Measurements from ENCODE around the gene DHFR. TPM values are rescaled to one million over a fixed set of nuclear protein-coding genes. Genes with fewer than 3 reads are reported as not detected.
A peak's percentile ranks its signal among the peaks of the same experiment; 100 is the strongest.

Gene DHFR
- total RNA-seq, 1 donor from 2014 or later = 10.5 TPM

DNA sequence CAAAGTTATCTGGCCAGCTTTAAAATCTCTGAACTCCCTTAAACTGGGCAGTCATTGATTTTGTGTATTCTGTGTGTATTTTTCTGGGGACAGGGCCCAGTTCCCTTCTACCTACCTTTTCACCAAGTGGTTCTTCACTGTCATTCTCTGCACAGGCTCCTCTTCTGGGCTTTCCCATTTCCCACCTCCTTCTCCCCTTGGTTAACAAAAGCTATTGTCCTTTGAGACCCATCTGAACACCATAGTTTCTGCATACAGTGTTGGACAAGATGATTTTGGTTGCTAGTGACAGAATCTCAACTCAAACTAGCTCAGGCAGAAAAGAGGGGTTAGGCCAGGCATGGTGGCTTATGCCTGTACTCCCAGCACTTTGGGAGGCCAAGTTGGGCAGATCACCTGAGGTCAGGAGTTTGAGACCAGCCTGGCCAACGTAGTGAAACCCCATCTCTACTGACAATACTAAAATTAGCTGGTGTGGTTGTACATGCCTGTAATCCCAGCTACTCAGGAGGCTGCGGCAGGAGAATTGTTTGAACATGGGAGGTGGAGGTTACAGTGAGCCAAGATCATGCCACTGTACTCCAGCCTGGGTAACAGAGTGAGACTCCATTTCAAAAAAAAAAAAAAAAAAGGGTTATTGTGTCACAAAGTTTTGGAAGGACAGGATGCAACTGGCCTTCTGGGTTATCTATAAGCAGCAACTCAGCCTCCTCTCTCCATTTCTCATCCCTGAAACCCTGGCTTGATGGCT is 53.7 kb downstream of the DHFR start:
- Histone ChIP-seq H3K27ac (no peak overlapping the region), H3K36me3 (no peaks in the 10 kb centered on the region), H3K9me3 (no peaks in the 10 kb centered on the region), H3K4me3 (no peak overlapping the region), H3K27me3 (ENCODE audit: low read depth) (no peaks in the 10 kb centered on the region), H3K4me1 (no peaks in the 10 kb centered on the region)
- ATAC-seq (no peak), DNase-seq (no peak)
- intact Hi-C loops (cut with DNase I) = no loop called here
- TF ChIP-seq, protein P1, sequence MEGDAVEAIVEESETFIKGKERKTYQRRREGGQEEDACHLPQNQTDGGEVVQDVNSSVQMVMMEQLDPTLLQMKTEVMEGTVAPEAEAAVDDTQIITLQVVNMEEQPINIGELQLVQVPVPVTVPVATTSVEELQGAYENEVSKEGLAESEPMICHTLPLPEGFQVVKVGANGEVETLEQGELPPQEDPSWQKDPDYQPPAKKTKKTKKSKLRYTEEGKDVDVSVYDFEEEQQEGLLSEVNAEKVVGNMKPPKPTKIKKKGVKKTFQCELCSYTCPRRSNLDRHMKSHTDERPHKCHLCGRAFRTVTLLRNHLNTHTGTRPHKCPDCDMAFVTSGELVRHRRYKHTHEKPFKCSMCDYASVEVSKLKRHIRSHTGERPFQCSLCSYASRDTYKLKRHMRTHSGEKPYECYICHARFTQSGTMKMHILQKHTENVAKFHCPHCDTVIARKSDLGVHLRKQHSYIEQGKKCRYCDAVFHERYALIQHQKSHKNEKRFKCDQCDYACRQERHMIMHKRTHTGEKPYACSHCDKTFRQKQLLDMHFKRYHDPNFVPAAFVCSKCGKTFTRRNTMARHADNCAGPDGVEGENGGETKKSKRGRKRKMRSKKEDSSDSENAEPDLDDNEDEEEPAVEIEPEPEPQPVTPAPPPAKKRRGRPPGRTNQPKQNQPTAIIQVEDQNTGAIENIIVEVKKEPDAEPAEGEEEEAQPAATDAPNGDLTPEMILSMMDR (IDR thresholded peaks at IDR 0.05) = no peak

DNA sequence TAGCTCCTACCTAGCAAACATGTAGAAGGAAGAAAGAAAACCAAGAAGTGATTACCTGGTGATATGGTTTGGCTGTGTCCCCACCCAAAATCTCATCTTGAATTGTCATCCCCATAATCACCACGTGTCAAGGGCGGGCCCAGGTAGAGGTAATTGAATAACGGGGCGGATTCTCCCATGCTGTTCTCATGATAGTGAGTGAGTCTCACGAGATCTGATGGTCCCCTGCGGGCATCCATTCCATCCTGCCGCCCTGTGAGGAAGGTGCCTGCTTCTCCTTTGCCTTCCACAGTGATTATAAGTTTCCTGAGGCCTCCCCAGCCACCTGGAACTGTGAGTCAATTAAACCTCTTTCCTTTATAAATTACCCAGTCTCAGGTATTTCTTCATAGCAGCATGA is 57.3 kb downstream of the DHFR start:
- intact Hi-C loops (cut with DNase I) = no loop called here
- Histone ChIP-seq H3K9me3 (no peaks in the 10 kb centered on the region), H3K27me3 (ENCODE audit: low read depth) (no peaks in the 10 kb centered on the region), H3K4me3 (no peak overlapping the region), H3K27ac (no peak overlapping the region), H3K36me3 (no peaks in the 10 kb centered on the region), H3K4me1 (no peaks in the 10 kb centered on the region)
- TF ChIP-seq, protein P1 (IDR thresholded peaks at IDR 0.05) = no peak
- DNase-seq = no peak
- ATAC-seq = no peak

DNA sequence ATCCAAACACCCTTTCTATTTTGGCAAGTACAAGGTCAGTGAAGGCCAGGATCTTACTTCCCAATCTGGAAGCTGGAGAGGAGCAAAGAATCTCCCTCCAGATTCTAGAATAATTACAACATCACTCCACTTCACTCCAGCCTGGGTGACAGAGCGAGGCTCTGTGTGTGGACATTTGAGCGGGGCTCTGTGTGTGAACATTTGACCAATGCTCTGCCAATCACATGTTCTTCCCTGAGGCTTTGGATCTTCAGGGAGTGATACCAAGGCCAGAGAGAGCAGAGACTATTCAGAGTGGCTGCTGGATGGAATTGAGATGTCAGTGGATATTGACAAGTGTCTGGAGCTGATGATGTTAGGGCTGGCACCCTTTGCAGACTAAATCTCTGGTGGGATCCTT is 60.0 kb downstream of the DHFR start:
- Histone ChIP-seq H3K9me3 (no peaks in the 10 kb centered on the region), H3K27me3 (ENCODE audit: low read depth) (no peaks in the 10 kb centered on the region), H3K4me3 (no peak overlapping the region), H3K36me3 (no peaks in the 10 kb centered on the region), H3K27ac (no peak overlapping the region), H3K4me1 (no peaks in the 10 kb centered on the region)
- intact Hi-C loops (cut with DNase I) = no loop called here
- TF ChIP-seq, protein P1 (IDR thresholded peaks at IDR 0.05) = no peak
- ATAC-seq (no peak), DNase-seq (no peak)

DNA sequence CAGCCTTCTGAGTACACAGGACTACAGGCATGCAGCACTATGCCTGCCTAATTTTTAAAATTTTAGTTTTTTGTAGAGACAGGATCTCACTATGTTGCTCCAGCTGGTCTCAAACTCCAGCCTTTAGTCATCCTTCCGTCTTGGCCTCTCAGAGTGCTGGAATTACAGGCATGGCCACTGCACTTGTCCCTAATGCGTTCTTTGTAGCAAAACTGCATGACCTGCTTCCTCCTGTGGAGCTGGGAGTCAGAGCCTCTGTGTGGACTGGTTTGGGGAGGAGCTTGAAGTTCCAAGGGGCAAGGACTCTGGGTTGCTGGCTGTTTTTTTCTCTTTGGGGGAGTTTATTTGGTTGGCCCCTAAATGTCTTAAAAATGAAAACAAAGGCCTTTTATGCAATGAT is 62.0 kb downstream of the DHFR start:
- intact Hi-C loops (cut with DNase I) = no loop called here
- TF ChIP-seq, protein P1 (IDR thresholded peaks at IDR 0.05) = no peak
- Histone ChIP-seq H3K27ac (no peak overlapping the region), H3K4me1 (no peaks in the 10 kb centered on the region), H3K27me3 (ENCODE audit: low read depth) (no peaks in the 10 kb centered on the region), H3K36me3 (no peaks in the 10 kb centered on the region), H3K9me3 (no peaks in the 10 kb centered on the region), H3K4me3 (no peak overlapping the region)
- DNase-seq = no peak
- peak in 1 of 2 donors; percentile 10 for ATAC-seq

DNA sequence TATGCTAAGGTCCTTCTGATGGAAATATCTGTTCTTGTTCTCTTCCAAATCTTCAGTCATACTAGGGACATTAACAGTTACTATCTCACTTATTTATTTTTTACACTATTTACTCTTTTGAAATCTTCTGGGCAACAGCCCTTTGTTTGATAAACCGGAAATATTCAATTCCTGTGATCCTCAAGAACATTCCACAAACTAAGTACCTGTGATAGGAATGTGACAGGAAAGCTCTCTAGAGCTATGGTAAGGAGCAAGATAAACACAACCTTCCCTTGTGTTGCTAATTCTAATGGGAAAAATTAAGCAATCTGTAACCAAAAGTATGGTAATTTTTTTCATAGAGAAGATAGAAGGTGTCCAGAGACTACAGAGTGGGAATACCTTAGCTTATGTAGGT is 62.7 kb downstream of the DHFR start:
- no peak overlapping the region for H3K4me3 ChIP-seq
- no peaks in the 10 kb centered on the region for H3K4me1 ChIP-seq
- TF ChIP-seq, protein P1 (IDR thresholded peaks at IDR 0.05) = no peak
- no peaks in the 10 kb centered on the region for H3K27me3 ChIP-seq (ENCODE audit: low read depth)
- peak; percentile 75 to 83 for ATAC-seq
- no peaks in the 10 kb centered on the region for H3K36me3 ChIP-seq
- no peak for DNase-seq
- H3K9me3 ChIP-seq = no peaks in the 10 kb centered on the region
- intact Hi-C loops (cut with DNase I) = no loop called here
- no peak overlapping the region for H3K27ac ChIP-seq

All from lower lobe of right lung (tissue), 2 donors.